Measurements from ENCODE around the gene CDK14. TPM values are rescaled to one million over a fixed set of nuclear protein-coding genes. Genes with fewer than 3 reads are reported as not detected.

Gene CDK14
- total and polyA plus RNA-seq, 4 donors: 4.2 to 12.4 (median 7.4) TPM

DNA sequence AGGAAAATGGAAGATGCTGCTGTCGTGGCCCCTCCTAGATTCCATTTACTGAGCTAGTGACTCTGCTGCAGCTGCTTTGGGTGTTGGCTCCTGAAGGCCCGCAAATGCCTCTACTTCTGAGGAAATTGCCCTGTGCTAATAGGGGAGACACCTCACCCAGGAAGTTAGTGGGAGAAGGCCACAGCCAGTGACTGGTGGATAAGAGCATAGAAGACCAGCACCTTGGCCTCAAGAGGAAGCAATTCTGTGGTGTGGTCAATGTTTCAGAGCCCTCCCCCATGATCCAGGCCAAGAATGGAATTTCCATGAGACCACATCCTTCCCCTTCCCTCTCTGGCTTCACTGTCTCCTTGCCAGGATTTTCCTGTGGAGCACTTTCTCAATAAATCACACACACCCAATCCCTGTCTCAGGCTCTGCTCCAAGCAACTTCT is 643.1 kb downstream of the CDK14 start:
- Histone ChIP-seq H3K4me3 (ENCODE audit: low read depth in 1 of 3, low read length in 3 of 3) (no peak overlapping the region), H3K9ac (ENCODE audit: low read depth in 1 of 2, low read length in 2 of 2) (no peak overlapping the region), H3K9me3 (ENCODE audit: control insufficient read depth in 4 of 4, low read length in 3 of 4) (no peaks in the 10 kb centered on the region), H3K4me1 (ENCODE audit: control insufficient read depth in 4 of 4, insufficient read depth in 4 of 4, low read length in 3 of 4) (peaks cover 2 to 8% (median 7%) of the 10 kb centered on the region in 4 donors), H3K27ac (ENCODE audit: low read depth in 1 of 2, low read length in 2 of 2) (no peak overlapping the region), H3K27me3 (ENCODE audit: control insufficient read depth in 4 of 4, insufficient read depth in 4 of 4, low read length in 3 of 4) (no peaks in the 10 kb centered on the region), H3K36me3 (ENCODE audit: control insufficient read depth in 4 of 4, insufficient read depth in 3 of 4, low read depth in 1 of 4, low read length in 3 of 4) (no peaks in the 10 kb centered on the region)
- no peak for TF ChIP-seq RAD21 (IDR thresholded peaks at IDR 0.05)
- no peak for TF ChIP-seq HNF4G (IDR thresholded peaks at IDR 0.05)
- no peak for TF ChIP-seq TAF1 (conservative IDR thresholded peaks at IDR 0.05)
- no peak for TF ChIP-seq GABPA (IDR thresholded peaks at IDR 0.05 in 1 of 2, conservative IDR thresholded peaks at IDR 0.05 in 1 of 2)
- TF ChIP-seq, protein P1, sequence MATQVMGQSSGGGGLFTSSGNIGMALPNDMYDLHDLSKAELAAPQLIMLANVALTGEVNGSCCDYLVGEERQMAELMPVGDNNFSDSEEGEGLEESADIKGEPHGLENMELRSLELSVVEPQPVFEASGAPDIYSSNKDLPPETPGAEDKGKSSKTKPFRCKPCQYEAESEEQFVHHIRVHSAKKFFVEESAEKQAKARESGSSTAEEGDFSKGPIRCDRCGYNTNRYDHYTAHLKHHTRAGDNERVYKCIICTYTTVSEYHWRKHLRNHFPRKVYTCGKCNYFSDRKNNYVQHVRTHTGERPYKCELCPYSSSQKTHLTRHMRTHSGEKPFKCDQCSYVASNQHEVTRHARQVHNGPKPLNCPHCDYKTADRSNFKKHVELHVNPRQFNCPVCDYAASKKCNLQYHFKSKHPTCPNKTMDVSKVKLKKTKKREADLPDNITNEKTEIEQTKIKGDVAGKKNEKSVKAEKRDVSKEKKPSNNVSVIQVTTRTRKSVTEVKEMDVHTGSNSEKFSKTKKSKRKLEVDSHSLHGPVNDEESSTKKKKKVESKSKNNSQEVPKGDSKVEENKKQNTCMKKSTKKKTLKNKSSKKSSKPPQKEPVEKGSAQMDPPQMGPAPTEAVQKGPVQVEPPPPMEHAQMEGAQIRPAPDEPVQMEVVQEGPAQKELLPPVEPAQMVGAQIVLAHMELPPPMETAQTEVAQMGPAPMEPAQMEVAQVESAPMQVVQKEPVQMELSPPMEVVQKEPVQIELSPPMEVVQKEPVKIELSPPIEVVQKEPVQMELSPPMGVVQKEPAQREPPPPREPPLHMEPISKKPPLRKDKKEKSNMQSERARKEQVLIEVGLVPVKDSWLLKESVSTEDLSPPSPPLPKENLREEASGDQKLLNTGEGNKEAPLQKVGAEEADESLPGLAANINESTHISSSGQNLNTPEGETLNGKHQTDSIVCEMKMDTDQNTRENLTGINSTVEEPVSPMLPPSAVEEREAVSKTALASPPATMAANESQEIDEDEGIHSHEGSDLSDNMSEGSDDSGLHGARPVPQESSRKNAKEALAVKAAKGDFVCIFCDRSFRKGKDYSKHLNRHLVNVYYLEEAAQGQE (IDR thresholded peaks at IDR 0.05): no peak
- TF ChIP-seq, protein P2, sequence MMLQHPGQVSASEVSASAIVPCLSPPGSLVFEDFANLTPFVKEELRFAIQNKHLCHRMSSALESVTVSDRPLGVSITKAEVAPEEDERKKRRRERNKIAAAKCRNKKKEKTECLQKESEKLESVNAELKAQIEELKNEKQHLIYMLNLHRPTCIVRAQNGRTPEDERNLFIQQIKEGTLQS (IDR thresholded peaks at IDR 0.05): no peak
- no peak for TF ChIP-seq NR2F2 (IDR thresholded peaks at IDR 0.05)
- TF ChIP-seq JUND (IDR thresholded peaks at IDR 0.05): no peak
- TF ChIP-seq YY1 (IDR thresholded peaks at IDR 0.05): no peak
- no peak for TF ChIP-seq SP1 (IDR thresholded peaks at IDR 0.05)
- TF ChIP-seq EGR1 (IDR thresholded peaks at IDR 0.05; ENCODE audit: low read depth in 2 of 2): no peak
- TF ChIP-seq FOXA1 (IDR thresholded peaks at IDR 0.05): no peak
- TF ChIP-seq FOXA2 (IDR thresholded peaks at IDR 0.05): no peak
- TF ChIP-seq, protein P3, sequence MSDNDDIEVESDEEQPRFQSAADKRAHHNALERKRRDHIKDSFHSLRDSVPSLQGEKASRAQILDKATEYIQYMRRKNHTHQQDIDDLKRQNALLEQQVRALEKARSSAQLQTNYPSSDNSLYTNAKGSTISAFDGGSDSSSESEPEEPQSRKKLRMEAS (IDR thresholded peaks at IDR 0.05): no peak
- TF ChIP-seq, protein P4, sequence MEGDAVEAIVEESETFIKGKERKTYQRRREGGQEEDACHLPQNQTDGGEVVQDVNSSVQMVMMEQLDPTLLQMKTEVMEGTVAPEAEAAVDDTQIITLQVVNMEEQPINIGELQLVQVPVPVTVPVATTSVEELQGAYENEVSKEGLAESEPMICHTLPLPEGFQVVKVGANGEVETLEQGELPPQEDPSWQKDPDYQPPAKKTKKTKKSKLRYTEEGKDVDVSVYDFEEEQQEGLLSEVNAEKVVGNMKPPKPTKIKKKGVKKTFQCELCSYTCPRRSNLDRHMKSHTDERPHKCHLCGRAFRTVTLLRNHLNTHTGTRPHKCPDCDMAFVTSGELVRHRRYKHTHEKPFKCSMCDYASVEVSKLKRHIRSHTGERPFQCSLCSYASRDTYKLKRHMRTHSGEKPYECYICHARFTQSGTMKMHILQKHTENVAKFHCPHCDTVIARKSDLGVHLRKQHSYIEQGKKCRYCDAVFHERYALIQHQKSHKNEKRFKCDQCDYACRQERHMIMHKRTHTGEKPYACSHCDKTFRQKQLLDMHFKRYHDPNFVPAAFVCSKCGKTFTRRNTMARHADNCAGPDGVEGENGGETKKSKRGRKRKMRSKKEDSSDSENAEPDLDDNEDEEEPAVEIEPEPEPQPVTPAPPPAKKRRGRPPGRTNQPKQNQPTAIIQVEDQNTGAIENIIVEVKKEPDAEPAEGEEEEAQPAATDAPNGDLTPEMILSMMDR (IDR thresholded peaks at IDR 0.05; ENCODE audit: low read depth, low read length, missing input control): no peak
- no peak for TF ChIP-seq RXRA (IDR thresholded peaks at IDR 0.05)
- TF ChIP-seq, protein P5, sequence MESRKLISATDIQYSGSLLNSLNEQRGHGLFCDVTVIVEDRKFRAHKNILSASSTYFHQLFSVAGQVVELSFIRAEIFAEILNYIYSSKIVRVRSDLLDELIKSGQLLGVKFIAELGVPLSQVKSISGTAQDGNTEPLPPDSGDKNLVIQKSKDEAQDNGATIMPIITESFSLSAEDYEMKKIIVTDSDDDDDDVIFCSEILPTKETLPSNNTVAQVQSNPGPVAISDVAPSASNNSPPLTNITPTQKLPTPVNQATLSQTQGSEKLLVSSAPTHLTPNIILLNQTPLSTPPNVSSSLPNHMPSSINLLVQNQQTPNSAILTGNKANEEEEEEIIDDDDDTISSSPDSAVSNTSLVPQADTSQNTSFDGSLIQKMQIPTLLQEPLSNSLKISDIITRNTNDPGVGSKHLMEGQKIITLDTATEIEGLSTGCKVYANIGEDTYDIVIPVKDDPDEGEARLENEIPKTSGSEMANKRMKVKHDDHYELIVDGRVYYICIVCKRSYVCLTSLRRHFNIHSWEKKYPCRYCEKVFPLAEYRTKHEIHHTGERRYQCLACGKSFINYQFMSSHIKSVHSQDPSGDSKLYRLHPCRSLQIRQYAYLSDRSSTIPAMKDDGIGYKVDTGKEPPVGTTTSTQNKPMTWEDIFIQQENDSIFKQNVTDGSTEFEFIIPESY (IDR thresholded peaks at IDR 0.05): no peak
- no peak for TF ChIP-seq HNF4A (conservative IDR thresholded peaks at IDR 0.05)
- no peak for DNase-seq (ENCODE audit: low spot score)
- 77% methylated on average over 2 of the region's 2 CpGs for WGBS
